Neural cell (in vitro differentiated cells): ENCODE results near the gene GGT5.

Experiments
- TAF1 ChIP-seq: IDR thresholded peaks from 2 replicates; pipeline ENCODE4 v1.6.1; 2012; ENCODE audit warnings: low read depth
- TF ChIP-seq, protein P1 (sequence below): fragments of 450-650 bp; IDR thresholded peaks from 2 replicates; pipeline ENCODE4 v1.5.1; 2014; ENCODE audit warnings: antibody characterized with exemption, mild to moderate bottlenecking, moderate library complexity; ENCODE audit not compliant: poor library complexity, severe bottlenecking

DNA sequence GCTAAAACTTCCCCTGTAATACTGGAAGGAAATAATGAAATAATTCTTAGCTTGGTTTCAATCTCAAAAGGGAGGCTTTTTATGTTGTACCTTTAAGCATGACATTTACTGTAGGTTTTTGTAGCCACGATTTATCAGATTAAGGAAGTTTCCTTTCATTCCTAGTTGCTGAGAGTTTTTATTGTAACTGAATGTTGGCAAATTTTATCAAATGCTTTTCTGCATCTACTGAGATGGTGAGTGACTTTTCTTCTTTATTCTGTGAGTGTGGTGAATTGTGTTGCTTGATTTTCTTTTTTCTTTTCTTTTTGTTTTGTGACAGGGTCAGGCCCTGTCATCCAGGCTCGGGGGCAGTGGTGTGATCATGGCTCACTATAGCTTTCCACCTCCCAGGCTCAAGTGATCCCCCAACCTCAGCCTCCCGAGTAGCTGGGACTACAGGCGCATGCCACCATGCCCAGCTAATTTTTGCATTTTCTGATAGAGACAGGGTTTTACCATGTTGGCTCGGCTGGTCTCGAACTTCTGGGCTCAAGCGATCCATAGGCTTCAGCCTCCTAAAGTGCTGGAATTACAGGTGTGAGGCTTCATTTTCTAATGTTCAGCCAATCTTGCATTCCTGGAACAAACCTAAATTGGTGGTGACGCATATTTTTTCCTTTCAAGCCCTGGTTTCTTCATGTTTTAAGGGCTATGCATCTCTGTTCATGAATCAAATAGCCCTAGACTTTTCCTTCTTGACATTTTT is 37.4 kb downstream of the GGT5 start:
- TF ChIP-seq TAF1 = no peak
- TF ChIP-seq, protein P1, sequence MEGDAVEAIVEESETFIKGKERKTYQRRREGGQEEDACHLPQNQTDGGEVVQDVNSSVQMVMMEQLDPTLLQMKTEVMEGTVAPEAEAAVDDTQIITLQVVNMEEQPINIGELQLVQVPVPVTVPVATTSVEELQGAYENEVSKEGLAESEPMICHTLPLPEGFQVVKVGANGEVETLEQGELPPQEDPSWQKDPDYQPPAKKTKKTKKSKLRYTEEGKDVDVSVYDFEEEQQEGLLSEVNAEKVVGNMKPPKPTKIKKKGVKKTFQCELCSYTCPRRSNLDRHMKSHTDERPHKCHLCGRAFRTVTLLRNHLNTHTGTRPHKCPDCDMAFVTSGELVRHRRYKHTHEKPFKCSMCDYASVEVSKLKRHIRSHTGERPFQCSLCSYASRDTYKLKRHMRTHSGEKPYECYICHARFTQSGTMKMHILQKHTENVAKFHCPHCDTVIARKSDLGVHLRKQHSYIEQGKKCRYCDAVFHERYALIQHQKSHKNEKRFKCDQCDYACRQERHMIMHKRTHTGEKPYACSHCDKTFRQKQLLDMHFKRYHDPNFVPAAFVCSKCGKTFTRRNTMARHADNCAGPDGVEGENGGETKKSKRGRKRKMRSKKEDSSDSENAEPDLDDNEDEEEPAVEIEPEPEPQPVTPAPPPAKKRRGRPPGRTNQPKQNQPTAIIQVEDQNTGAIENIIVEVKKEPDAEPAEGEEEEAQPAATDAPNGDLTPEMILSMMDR = no peak
